Stimulated activated CD4-positive, alpha-beta T cell treated with anti-CD3 and anti-CD28 coated beads, Interleukin-15, amount 100 ng/mL, for 24 hours (primary cell): ENCODE data around the gene THEM5.
"Not testable (repeated sequence)": the region's sequence is repeated elsewhere in the genome, so short reads cannot be mapped to it uniquely, and the experiment has no call there.

Experiments used
- DNase-seq: peaks from one replicate; pipeline ENCODE4 v3.0.0-alpha.2; 2020

Gene THEM5, protein sequence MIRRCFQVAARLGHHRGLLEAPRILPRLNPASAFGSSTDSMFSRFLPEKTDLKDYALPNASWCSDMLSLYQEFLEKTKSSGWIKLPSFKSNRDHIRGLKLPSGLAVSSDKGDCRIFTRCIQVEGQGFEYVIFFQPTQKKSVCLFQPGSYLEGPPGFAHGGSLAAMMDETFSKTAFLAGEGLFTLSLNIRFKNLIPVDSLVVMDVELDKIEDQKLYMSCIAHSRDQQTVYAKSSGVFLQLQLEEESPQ

DNA sequence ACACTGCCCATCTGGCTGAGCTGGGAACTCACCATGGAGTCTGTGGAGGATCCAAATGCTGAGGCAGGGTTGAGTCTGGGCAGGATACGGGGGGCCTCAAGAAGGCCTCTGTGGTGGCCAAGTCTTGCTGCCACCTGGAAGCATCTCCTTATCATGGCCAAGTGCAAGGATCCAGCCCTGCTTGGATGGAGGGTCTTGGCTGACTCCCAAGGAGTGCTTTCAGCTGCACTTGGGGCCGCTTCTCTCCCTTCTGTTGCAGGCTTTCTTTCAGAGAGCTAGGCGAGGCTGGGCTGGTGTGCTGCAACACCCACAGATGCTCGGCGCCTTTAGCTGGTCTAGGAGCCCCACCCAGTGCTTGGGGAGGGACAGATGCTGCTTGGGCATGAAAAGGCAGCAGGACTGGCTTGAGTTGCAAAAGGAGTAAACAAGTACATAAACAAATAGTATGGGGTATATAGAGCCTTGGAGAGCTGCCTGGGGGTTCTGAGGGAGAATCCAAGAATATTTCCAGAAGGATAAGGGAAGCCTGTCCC lies at the start of gene THEM5:
Gene THEM5 (minus strand): TSS at position 302 of the 533 bp plus-strand sequence. CDS start 147 bp downstream, at position 155.
- no peak for DNase-seq

DNA sequence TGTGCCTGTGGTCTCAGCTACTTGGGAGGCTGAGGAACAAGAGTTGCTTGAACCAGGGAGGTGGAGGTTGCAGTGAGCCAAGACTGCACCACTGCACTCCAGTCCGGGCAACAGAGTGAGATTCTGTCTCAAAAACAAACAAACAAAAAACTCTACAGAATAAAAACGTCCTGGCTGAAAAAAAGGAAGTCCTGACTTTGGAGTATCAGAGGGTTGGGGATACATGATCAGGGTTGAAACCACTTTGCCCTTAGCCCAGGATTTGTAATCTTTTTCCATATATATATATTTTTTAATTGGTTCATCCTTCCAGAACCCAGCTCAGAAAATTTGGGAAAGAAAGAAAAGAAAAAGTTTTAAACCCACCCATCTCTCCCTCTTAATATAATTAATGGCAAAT lies 49.3 kb upstream of the THEM5 start:
- DNase-seq, result no peak

DNA sequence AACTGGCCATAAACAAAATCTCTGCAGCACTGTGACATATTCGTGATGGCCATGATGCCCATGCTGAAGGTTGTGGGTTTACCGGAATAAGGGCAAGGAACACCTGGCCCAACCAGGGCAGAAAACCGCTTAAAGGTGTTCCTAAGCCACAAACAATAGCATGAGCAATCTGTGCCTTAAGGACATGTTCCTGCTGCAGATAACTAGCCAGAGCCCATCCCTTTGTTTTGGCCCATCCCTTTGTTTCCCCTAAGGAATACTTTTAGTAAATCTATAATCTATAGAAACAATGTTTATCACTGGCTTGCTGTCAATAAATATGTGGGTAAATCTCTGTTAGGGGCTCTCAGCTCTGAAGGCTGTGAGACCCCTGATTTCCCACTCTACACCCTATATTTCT lies 47.3 kb upstream of the THEM5 start:
- DNase-seq, result not testable (repeated sequence)

DNA sequence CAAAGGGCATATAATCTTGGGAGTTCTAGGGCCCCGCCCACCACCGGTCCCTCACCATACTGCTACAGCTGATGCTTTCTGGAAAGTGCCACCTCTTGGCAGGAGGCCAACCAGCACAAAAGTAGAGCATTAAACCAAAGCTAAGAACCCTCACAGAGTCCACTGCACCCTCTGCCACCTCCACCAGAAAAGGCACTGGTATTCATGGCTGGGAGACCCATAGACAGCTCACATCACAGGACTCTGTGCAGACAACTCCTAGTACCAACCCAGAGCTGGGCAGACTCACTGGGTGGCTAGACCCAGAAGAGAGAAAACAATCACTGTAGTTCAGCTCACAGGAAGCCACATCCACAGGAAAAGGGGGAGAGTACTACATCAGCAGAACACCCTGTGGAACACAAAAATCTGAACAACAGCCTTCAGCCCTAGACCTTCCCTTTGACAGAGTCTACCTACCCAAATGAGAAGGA lies 45.0 kb upstream of the THEM5 start:
- DNase-seq, result peak; percentile 50

DNA sequence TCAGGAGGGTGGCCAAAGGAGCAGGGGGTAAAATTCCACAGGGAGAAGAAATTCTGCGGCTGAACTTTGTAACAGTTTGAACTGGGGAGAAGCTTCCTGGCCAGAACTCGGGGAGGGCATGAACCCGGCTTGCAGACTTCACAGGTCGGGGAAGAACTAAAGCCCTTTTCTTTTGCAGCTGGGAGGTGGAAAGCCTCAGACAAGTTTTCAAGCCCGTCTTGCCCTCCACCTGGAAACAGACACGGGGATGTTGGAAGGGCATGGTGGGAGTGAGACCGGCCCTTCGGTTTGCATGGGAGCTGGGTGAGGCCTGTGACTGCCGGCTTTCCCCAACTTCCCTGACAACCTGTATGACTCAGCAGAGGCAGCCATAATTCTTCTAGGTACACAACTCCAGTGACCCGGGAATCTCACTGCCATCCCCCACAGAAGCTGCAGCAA lies 44.5 kb upstream of the THEM5 start:
- no peak for DNase-seq

DNA sequence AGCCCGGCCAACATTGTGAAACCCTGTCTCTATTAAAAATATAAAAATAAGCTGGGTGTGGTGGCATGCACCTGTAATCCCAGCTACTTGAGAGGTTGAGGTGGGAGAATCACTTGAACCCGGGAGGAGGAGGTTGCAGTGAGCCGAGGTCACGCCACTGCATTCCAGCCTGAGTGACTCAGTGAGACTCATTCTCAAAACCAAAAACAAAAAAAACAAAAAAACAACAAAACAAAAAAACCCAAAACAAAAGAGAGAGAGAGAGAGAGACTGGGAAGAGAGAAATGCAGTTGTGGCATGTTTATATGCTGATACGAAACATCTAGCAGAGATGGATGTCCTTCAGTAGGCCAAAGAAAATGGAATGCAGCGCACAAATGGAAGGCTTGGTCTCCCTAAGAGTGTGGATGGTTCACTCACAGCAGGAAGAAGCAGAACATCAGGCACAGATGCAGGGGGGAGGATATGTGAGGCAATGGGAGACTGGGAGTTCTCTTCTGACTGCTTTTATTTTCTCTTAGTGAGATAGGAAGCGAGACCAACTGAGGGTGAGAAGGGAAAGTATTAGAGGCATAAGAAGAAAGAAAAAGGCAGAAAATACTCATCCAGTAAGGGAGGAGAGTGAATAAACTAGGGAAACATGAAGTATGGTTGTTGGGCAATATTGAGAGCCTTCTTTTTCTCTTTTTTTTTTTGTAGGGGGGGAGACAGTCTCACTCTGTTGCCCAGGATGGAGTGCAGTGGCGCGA lies 39.8 kb upstream of the THEM5 start:
- no peak for DNase-seq

DNA sequence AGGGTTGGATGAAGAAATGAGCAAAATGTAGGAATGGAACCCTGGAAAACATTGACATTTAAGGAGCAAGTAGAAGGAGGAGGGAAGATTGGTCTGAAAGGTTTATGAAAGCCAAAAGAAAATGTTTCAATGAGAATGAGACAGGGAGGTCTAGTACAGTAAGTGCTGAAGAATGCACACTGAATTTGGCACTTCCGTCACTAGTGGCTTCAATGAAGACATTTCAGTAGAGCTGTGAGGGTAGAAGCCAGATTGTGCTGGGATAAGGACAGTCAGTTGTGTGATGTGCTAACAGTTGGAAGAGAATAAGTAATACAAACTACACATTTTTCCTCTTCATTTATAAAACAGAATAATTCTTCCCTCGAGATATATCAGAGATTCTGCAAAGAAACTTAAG lies 38.7 kb upstream of the THEM5 start:
- no peak for DNase-seq

DNA sequence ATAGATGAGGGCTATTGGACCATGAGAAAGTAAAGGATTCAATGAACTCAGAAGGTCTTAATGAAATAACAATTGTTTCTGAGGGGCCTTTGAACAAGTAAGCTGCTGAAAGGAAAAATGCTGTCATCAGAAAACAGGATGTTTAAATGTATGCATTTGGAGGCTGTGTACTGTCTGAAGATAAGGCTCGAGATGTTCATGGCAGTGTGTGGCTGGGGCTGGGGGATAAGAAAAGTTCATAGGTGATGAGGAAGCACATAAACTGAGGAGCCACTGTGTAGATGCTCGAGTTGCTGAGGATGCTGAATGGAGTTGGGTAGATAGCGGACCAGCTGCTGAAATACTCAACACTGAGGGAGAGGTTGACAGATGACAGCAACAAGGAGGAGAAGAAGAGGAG lies 38.0 kb upstream of the THEM5 start:
- DNase-seq, result no peak

DNA sequence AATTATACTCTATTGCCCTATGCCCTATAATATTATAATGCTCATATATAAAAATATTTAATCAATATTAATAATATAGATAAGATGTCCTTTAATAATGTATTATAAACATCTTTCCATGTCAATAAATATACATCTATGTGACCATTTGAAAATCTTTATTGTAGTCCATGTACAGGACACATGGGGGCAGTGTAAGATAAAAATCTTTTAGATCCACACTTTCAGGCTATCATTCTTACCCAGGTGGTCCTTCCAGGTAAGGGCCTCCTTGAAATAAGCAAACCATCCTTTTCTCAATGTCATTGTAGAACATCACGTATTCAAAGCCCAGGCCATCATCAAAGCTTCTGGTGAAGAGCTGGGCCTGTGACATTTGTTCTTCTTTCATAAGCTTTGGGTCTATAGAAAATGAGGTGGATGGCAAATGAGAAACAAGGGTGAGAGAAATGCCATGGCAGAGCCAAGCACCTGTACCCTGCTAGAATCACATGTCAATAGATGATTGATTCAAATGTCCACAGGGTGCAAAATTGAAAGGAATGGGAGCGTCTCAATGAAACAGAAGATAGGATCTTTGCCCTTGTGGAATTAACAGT lies 35.6 kb upstream of the THEM5 start:
- no peak for DNase-seq

DNA sequence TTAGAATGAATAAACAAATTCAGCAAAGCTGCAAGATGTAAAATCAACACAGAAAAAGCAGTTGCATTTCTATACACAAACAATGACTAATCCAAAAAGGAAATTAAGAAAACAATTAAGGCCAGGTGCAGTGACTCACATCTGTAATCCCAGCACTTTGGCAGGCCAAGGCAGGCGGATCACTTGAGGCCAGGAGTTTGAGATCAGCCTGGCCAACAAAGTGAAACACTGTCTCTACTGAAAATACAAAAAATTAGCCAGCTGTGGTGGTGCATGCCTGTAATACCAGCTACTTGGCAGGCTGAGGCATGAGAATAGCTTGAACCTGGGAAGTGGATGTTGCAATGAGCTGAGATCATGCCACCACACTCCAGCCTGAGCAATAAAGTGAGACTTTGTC lies 33.5 kb upstream of the THEM5 start:
- no peak for DNase-seq

DNA sequence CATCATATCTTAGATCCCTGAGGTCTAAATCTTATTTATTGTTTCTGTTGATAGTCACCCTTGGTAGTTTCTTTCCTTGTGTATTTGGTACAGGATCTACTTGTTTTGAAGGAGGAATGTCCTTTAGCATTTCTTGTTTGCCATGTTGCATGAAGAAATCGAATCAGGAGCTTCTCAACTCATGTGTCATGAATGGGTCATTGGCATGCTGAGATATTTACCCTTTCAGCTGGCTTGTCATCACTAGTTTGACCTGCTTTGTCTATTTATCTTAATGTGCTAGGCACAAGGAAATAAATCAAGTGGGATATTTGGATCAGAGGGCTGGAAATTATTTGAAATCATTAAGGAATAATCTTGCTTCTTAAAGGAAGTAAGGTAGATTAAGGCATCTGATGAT lies 32.0 kb upstream of the THEM5 start:
- no peak for DNase-seq

DNA sequence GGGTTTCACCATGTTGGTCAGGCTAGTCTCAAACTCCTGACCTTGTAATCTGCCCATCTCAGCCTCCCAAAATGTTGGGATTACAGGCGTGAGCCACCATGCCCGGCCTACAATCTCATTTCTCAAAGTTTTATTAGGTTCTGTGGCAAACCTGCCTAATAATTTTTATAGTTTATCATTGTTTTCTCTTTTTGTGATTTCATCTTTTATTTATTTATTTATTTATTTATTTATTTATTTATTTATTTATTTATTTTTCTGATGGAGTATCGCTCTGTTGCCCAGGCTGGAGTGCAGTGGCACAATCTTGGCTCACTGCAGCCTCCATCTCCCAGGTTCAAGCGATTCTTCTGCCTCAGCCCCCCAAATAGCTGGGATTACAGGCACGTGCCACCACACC lies 31.4 kb upstream of the THEM5 start:
- DNase-seq, result not testable (repeated sequence)

DNA sequence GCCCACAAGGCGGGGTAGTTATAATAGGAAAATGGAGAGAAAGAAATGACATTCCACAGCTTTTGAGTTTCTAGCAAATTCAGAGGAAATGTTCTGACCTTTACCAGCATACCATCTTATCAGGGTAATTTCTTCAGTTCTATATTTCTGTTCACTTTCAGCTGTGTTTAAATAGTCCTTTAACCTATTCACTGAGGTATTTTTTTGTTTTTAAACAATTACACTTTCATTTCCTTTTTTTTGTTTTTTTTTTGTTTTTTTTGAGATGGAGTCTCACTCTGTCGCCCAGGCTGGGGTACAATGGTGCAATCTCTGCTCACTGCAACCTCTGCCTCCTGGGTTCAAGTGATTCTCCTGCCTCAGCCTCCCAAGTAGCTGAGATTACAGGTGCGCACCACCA lies 30.9 kb upstream of the THEM5 start:
- not testable (repeated sequence) for DNase-seq

DNA sequence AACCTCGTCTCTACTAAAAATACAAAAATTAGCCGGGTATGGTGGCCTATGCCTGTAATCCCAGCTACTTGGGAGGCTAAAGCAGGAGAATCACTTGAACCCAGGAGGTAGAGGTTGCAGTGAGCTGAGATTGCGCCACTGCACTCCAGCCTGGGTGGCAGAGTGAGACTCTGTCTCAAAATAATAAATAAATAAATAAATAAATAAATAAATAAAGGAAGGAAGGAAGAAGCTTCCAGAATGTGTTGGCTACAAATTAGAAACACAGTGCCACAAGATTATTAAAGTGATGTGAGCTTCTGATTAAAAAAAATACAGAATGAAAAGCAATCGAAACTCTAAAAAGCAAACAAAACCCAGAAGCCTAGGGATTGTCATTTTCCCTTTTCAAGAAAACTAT lies 30.4 kb upstream of the THEM5 start:
- DNase-seq, result not testable (repeated sequence)

DNA sequence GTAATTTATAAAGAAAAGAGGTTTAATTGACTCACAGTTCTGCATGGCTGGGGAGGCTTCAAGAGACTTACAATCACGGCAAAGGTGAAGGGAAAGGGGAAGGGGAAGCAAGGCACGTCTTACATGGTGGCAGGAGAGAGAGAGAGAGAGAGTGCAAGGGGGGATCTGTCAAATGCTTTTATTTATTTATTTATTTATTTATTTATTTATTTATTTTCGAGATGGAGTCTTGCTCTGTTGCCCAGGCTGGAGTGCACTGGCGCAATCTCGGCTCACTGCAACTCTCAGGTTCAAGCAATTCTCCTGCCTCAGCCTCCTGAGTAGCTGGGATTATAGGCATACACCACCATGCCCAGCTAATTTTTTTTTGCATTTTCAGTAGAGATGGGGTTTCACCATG lies 29.4 kb upstream of the THEM5 start:
- not testable (repeated sequence) for DNase-seq

DNA sequence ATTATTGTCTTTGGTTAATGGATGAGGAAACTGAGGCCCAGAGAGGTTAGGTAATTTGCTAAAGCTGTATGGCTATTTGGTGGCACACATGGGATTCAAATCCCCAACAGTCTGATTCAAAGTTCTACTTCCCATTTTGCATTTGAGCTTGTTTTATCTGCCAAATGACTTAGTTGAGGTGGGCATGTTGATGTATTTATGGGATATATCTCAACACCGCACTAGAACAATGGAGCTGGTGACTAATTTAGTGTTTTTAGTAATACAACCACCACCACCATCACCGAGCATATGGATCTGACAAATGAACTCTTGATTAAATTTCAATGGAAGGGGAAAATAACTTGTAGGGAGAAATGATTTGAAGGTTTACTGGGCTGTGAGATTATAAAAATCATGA lies 29.0 kb upstream of the THEM5 start:
- no peak for DNase-seq

DNA sequence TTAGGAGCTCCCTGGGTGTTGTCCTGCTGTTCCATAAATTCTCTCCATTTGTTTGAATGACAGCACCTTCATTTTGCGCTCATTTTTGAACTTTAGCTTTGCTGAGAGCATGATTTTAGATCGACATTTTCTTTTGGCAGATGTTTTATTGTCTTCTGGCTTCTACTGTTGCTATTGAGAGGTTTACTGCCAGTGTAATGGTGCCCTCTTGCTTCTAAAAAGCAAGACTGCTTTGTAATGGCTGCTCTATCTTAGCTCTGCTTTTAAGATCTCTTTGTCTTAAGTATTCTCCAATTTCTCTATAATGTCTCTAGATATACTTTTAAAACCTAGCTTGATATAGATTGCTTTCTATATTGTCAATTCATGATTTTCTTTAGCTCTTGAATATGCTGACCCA lies 28.0 kb upstream of the THEM5 start:
- no peak for DNase-seq

DNA sequence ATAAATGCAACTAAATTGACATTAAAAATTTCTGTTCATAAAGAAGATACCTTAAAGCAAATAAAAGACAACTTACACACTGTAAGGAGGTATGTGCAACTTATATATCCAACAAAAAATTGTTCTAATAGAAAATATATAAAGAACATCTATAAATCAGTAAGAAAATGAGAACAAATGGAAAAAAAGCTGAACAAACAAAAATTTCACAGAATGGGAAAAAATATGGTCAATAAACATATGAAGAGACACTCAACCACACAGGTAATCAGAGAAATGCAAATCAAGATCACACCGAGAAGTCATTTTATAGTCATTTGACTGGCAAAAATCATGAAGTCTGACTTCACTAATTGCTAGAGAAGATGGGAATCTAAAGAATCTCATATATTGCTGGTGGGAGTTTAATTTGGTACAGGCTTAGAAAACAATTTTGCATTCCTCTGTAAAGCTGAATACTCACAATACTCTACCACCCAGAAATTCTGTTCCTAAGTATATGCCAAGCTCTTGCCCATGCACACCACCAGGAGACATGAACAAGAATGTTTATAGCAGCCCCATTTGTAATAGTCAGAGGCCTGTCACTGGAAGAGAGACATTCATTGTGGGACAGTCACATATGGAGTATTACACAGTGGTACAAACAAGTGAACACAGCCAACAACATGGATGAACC lies 22.0 kb upstream of the THEM5 start:
- DNase-seq, result no peak

DNA sequence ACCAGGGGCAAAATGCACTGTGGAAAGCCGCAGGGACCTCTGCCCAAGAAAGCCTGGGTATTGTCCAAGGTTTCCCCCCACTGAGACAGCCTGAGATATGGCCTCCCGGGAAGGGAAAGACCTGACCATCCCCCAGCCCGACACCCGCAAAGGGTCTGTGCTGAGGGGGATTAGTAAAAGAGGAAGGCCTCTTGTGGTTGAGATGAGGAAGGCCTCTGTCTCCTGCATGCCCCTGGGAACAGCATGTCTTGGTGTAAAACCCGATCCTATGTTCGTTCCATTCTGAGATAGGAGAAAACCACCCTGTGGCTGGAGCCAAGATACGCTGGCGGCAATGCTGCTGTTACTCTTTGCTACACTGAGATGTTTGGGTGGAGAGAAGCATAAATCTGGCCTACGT lies 19.3 kb upstream of the THEM5 start:
- DNase-seq, result not testable (repeated sequence)

DNA sequence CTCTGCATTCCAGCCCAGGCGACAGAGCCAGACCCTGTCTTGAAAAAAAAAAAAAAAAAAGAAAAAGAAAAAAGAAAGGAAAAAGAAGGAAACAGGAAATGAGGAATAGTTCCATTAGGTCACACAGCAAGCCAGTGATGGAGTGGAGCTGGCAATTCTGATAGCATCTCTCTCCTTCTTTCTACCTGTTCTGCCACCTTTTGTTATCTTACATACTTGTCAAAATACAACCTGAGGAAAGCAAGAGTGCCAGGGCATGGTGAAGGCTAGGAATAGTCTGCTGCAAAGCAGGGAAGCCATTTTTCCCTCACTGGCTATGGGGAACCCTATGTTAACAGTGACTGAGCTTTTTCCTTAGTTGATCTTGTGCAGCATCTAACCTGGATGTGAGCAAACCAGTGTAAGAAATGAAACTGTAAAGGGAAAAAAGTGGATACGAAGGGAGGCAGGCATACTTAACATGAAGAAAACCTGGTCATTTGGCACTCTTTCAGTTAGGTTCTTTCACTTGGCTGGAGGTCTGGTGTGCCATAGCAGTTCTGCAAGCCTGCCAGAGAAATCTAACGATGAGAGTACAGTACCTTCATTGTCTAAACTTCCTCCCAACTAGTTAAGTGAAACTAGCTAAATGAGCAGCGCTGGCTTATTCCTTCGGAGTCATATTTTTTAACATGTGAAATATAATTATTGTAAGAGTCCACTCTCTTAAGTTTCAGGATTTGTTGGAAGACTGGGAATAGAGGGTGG lies 17.9 kb upstream of the THEM5 start:
- no peak for DNase-seq

DNA sequence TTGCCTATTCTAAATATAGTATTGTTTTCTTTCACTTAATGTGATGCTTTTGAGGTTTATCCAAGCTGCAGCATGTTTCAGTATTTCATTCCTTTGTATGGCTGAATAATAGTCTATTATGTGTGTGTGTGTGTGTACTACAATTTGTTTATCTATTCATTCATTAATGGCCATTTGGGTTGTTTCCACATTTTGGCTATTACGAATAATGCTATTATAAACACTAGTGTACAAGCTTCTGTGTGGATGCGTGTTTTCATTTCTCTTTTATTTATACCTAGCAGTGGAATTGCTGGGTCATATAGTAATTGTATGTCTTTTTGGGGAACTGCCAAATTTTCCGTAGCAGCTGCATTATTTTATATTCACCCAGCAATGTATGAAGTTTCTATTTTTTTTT lies 15.0 kb upstream of the THEM5 start:
- no peak for DNase-seq

DNA sequence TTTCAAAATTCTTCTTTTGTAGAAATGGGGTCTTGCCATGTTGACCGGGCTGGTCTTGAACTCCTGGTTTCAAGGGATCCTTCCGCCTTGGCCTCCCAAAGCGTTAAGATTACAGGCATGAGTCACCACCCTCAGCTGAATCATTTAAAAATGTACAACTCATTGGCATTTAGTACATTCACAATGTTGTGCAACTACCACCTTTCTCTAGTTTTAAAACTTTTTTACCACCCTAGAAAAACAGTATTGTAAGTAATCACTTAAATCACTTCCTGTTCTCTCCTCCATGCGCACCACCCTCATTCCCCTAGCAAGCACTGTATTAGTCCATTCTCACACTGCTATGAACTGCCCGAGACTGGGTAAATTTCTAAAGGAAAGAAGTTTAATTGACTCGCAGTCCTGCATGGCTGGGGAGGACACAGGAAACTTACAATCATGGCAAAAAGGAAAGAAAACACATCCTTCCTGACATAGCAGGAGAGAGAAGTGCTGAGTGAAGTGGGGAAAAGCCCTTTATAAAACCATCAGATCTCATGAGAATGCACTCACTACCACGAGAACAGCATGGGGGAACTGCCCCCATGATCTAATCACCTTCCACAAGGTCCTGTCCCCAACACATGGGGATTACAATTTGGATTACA lies 14.4 kb upstream of the THEM5 start:
- peak; percentile 11 for DNase-seq
